Activated naive CD4-positive, alpha-beta T cell treated with anti-CD3 and anti-CD28 coated beads, Interleukin-2, amount 50 U/mL, for 72 hours (primary cell): ENCODE data around the gene WNT9B. TPM values are rescaled to one million over a fixed set of nuclear protein-coding genes. Genes with fewer than 3 reads are reported as not detected.
A peak's percentile ranks its signal among the peaks of the same experiment; 100 is the strongest.
"Not testable (repeated sequence)": the region's sequence is repeated elsewhere in the genome, so short reads cannot be mapped to it uniquely, and the experiment has no call there.

Experiments used
- ATAC-seq, 2 donors: fragments of 150-1000 bp; cut with Tn5 transposase; 2 replicates each; pipeline ENCODE4 v1.10.0; 2021; ENCODE audit warnings: mild to moderate bottlenecking in 2 of 2, moderate library complexity in 2 of 2
- DNase-seq, 2 donors: peaks; one replicate each; pipeline ENCODE4 v3.0.0; 2021 to 2022; ENCODE audit warnings: low spot score in 2 of 2
- H3K27ac Mint-ChIP-seq, 2 donors: one replicate each; pipeline ENCODE4 v1.8.0; 2022; ENCODE audit warnings: mild to moderate bottlenecking in 2 of 2, mixed read lengths in 2 of 2
- H3K36me3 Mint-ChIP-seq, 2 donors: one replicate each; pipeline ENCODE4 v1.8.0; 2022; ENCODE audit warnings: mixed read lengths in 2 of 2
- H3K9me3 Mint-ChIP-seq, 2 donors: one replicate each; pipeline ENCODE4 v1.8.0; 2022; ENCODE audit warnings: mixed read lengths in 2 of 2
- total RNA-seq, 2 donors: library from RNA; stranded (reverse); gene quantifications; one replicate each; pipeline ENCODE4 v1.2.3, GENCODE V29; 2022

WNT9B gene
- total RNA-seq, 2 donors from 2014 or later: not detected

GRCh38 chr17:46908068-46908737, 56.8 kb downstream of the WNT9B start:
- DNase-seq (no peak), ATAC-seq (no peak)
- Mint-ChIP-seq H3K27ac (no peak overlapping the region), H3K36me3 (no peaks in the 10 kb centered on the region), H3K9me3 (no peaks in the 10 kb centered on the region)

GRCh38 chr17:46910179-46910927, 59.0 kb downstream of the WNT9B start:
- H3K9me3 Mint-ChIP-seq: no peaks in the 10 kb centered on the region
- H3K27ac Mint-ChIP-seq: no peak overlapping the region
- H3K36me3 Mint-ChIP-seq: no peaks in the 10 kb centered on the region
- DNase-seq: no peak
- no peak for ATAC-seq

GRCh38 chr17:46911311-46911710, 59.9 kb downstream of the WNT9B start:
- Mint-ChIP-seq H3K9me3 (no peaks in the 10 kb centered on the region), H3K36me3 (no peaks in the 10 kb centered on the region), H3K27ac (no peak overlapping the region)
- DNase-seq: no peak
- ATAC-seq: no peak

GRCh38 chr17:46915596-46915995, 64.2 kb downstream of the WNT9B start:
- Mint-ChIP-seq H3K9me3 (no peaks in the 10 kb centered on the region), H3K27ac (no peak overlapping the region), H3K36me3 (no peaks in the 10 kb centered on the region)
- DNase-seq (no peak), ATAC-seq (no peak)

- H3K36me3 Mint-ChIP-seq: no peaks in the 10 kb centered on the region
- DNase-seq (no peak), ATAC-seq (no peak)
- no peak overlapping the region for H3K27ac Mint-ChIP-seq
- H3K9me3 Mint-ChIP-seq: no peaks in the 10 kb centered on the region
Observed at GRCh38 chr17:46916211-46916610, 64.8 kb downstream of the WNT9B start.

- no peak overlapping the region for H3K27ac Mint-ChIP-seq
- no peaks in the 10 kb centered on the region for H3K36me3 Mint-ChIP-seq
- DNase-seq (no peak), ATAC-seq (no peak)
- no peaks in the 10 kb centered on the region for H3K9me3 Mint-ChIP-seq
Observed at GRCh38 chr17:46916623-46917022, 65.2 kb downstream of the WNT9B start.

- no peak for ATAC-seq
- no peak overlapping the region for H3K27ac Mint-ChIP-seq
- no peak for DNase-seq
- H3K36me3 Mint-ChIP-seq: no peaks in the 10 kb centered on the region
- H3K9me3 Mint-ChIP-seq: no peaks in the 10 kb centered on the region
Observed at GRCh38 chr17:46917041-46917440, 65.7 kb downstream of the WNT9B start.

- no peak for DNase-seq
- Mint-ChIP-seq H3K27ac (no peak overlapping the region), H3K36me3 (no peaks in the 10 kb centered on the region), H3K9me3 (no peaks in the 10 kb centered on the region)
- no peak for ATAC-seq
Observed at GRCh38 chr17:46917516-46917915, 66.1 kb downstream of the WNT9B start.

GRCh38 chr17:46921962-46922361, 70.6 kb downstream of the WNT9B start:
- peaks cover 8 to 10% of the 10 kb centered on the region in 2 donors for H3K36me3 Mint-ChIP-seq
- peak overlapping the region in 1 of 2 donors; percentile 100 for H3K27ac Mint-ChIP-seq

GRCh38 chr17:46922487-46922803, 71.1 kb downstream of the WNT9B start:
- Mint-ChIP-seq H3K9me3 (no peaks in the 10 kb centered on the region), H3K27ac (peak overlapping the region; percentile 100), H3K36me3 (peaks cover 8 to 10% of the 10 kb centered on the region in 2 donors)
- DNase-seq (no peak), ATAC-seq (peak in 1 of 2 donors; percentile 24)

More at GRCh38 chr17:46921962-46922361, 70.6 kb downstream of the WNT9B start:
- H3K9me3 Mint-ChIP-seq, DNase-seq, ATAC-seq: not testable (repeated sequence)

GRCh38 chr17:46922804-46923635, 71.6 kb downstream of the WNT9B start, which contains the start of gene GOSR2:
GOSR2 (plus strand) TSS chr17:46923160; CDS start chr17:46923193, 33 bp downstream.
- Mint-ChIP-seq H3K36me3 (peaks cover 8 to 10% of the 10 kb centered on the region in 2 donors), H3K9me3 (no peaks in the 10 kb centered on the region), H3K27ac (peak within 1 kb of the TSS; percentile 100)
- ATAC-seq (peak; percentile 97), DNase-seq (peak; percentile 92)

GRCh38 chr17:46925185-46925868, 73.9 kb downstream of the WNT9B start:
- DNase-seq (no peak), ATAC-seq (no peak)
- H3K27ac Mint-ChIP-seq: no peak overlapping the region
- H3K36me3 Mint-ChIP-seq: peaks cover 8 to 10% of the 10 kb centered on the region in 2 donors
- no peaks in the 10 kb centered on the region for H3K9me3 Mint-ChIP-seq

- Mint-ChIP-seq H3K36me3 (peaks cover under 1 to 5% of the 10 kb centered on the region in 2 donors), H3K27ac (no peak overlapping the region), H3K9me3 (no peaks in the 10 kb centered on the region)
- ATAC-seq (no peak), DNase-seq (no peak)
Observed at GRCh38 chr17:46928467-46929261, 77.3 kb downstream of the WNT9B start.

- H3K36me3 Mint-ChIP-seq: peaks cover 0 to 4% of the 10 kb centered on the region in 2 donors
- DNase-seq (no peak), ATAC-seq (no peak)
- H3K27ac Mint-ChIP-seq: peak overlapping the region in 1 of 2 donors; percentile 82
- H3K9me3 Mint-ChIP-seq: no peaks in the 10 kb centered on the region
Observed at GRCh38 chr17:46929413-46929812, 78.0 kb downstream of the WNT9B start.

- Mint-ChIP-seq H3K36me3 (peaks cover 0 to 4% of the 10 kb centered on the region in 2 donors), H3K27ac (no peak overlapping the region), H3K9me3 (no peaks in the 10 kb centered on the region)
- DNase-seq: no peak
- ATAC-seq: no peak
Observed at GRCh38 chr17:46930051-46930450, 78.7 kb downstream of the WNT9B start.

GRCh38 chr17:46931596-46931995, 80.2 kb downstream of the WNT9B start:
- Mint-ChIP-seq H3K27ac (no peak overlapping the region), H3K9me3 (no peaks in the 10 kb centered on the region), H3K36me3 (peaks cover 0 to 4% of the 10 kb centered on the region in 2 donors)
- DNase-seq (no peak), ATAC-seq (no peak)
